IMR-90 (cell line): Measurements from ENCODE around the gene NR2F2. TPM values are rescaled to one million over a fixed set of nuclear protein-coding genes. Genes with fewer than 3 reads are reported as not detected.
A peak's percentile ranks its signal among the peaks of the same experiment; 100 is the strongest.

Experiments used
- ATAC-seq: fragments of 200-7000 bp; cut with Tn5 transposase; 2 replicates; pipeline ENCODE4 v1.9.1; 2020; ENCODE audit warnings: low read depth, mild to moderate bottlenecking, moderate library complexity
- BruUV-seq: library from RNA; stranded (reverse); fragments of 400-500 nt; replicated peaks from 2 replicates; lab custom pipeline; 2021; lab: Mats Ljungman, UMichigan
- CTCF ChIA-PET: fragments of 300-600 bp; formaldehyde crosslinking; extraction: SDS; loops from one replicate; lab custom pipeline; 2021; ENCODE audit warnings: antibody characterized with exemption; lab: Yijun Ruan, JAX
- POLR2A ChIA-PET: fragments of 300-600 bp; sonication (Branson Sonifier 250); formaldehyde crosslinking; loops from one replicate; lab custom pipeline; 2022; ENCODE audit warnings: antibody characterized with exemption; ENCODE audit not compliant: unreplicated experiment; lab: Charles Lee
- DNase-seq: peaks from one replicate; pipeline ENCODE4 v3.0.0; 2013
- H2AFZ ChIP-seq: replicated peaks from 2 replicates; pipeline ENCODE3; 2013; ENCODE audit warnings: low read length, mild to moderate bottlenecking; ENCODE audit not compliant: poor library complexity
- H2AK5ac ChIP-seq: 2 replicates; pipeline ENCODE4 v1.6.1; 2013; ENCODE audit warnings: low read depth, low read length, inconsistent platforms
- H2AK9ac ChIP-seq: replicated peaks from 2 replicates; pipeline ENCODE3; 2013; ENCODE audit warnings: mild to moderate bottlenecking, low read depth, low read length, moderate library complexity; ENCODE audit not compliant: poor library complexity
- H2BK120ac ChIP-seq: 2 replicates; pipeline ENCODE4 v1.6.1; 2013; ENCODE audit warnings: low read depth, low read length, inconsistent platforms
- H2BK15ac ChIP-seq: 3 replicates; pipeline ENCODE4 v1.6.1; 2013; ENCODE audit warnings: low read depth, low read length, inconsistent platforms
- H2BK20ac ChIP-seq: 2 replicates; pipeline ENCODE4 v1.6.1; 2013; ENCODE audit warnings: low read depth, mild to moderate bottlenecking, inconsistent platforms, low read length, moderate library complexity
- H2BK5ac ChIP-seq: 2 replicates; pipeline ENCODE4 v1.6.1; 2013; ENCODE audit warnings: mild to moderate bottlenecking, low read depth, low read length, inconsistent platforms; ENCODE audit not compliant: poor library complexity, severe bottlenecking
- H3K14ac ChIP-seq: replicated peaks from 2 replicates; pipeline ENCODE4 v1.6.1; 2013; ENCODE audit warnings: low read depth, low read length, inconsistent platforms
- H3K18ac ChIP-seq: 2 replicates; pipeline ENCODE4 v1.6.1; 2013; ENCODE audit warnings: low read depth, low read length, control low read depth
- H3K23ac ChIP-seq: 2 replicates; pipeline ENCODE4 v1.6.1; 2013; ENCODE audit warnings: low read depth, low read length, inconsistent platforms
- H3K27ac ChIP-seq: 2 replicates; pipeline ENCODE4 v1.5.1; 2013; ENCODE audit warnings: mild to moderate bottlenecking, control low read depth, low read length; ENCODE audit not compliant: insufficient read depth
- H3K27me3 ChIP-seq: 2 replicates; pipeline ENCODE4 v1.6.1; 2013; ENCODE audit warnings: low read length; ENCODE audit not compliant: control insufficient read depth, insufficient read depth
- H3K36me3 ChIP-seq: 2 replicates; pipeline ENCODE4 v1.6.1; 2013; ENCODE audit warnings: low read length, mixed read lengths; ENCODE audit not compliant: control insufficient read depth, insufficient read depth
- H3K4ac ChIP-seq: 2 replicates; pipeline ENCODE4 v1.6.1; 2013; ENCODE audit warnings: low read depth, low read length, inconsistent platforms
- H3K4me1 ChIP-seq: 2 replicates; pipeline ENCODE4 v1.6.1; 2013; ENCODE audit warnings: low read length, mixed read lengths; ENCODE audit not compliant: control insufficient read depth, insufficient read depth
- H3K4me2 ChIP-seq: 2 replicates; pipeline ENCODE4 v1.6.1; 2013; ENCODE audit warnings: low read depth, mild to moderate bottlenecking, control low read depth, low read length, moderate library complexity
- H3K4me3 ChIP-seq: 2 replicates; pipeline ENCODE4 v1.5.1; 2013; ENCODE audit warnings: low read depth, mild to moderate bottlenecking, control low read depth, low read length, moderate library complexity; ENCODE audit not compliant: insufficient read depth
- H3K56ac ChIP-seq: 2 replicates; pipeline ENCODE4 v1.6.1; 2013; ENCODE audit warnings: low read length, inconsistent platforms; ENCODE audit not compliant: insufficient read depth; ENCODE audit errors: extremely low read depth
- H3K79me1 ChIP-seq, 2 experiments: 2 replicates each; pipeline ENCODE4 v1.6.1; 2013; ENCODE audit warnings: low read length in 2 of 2, inconsistent platforms in 1 of 2, low read depth in 1 of 2
- H3K9ac ChIP-seq: 2 replicates; pipeline ENCODE4 v1.6.1; 2013; ENCODE audit warnings: low read depth, low read length, control low read depth
- H3K9me1 ChIP-seq: 2 replicates; pipeline ENCODE4 v1.6.1; 2013; ENCODE audit warnings: low read length, inconsistent platforms; ENCODE audit not compliant: insufficient read depth
- H3K9me3 ChIP-seq: 2 replicates; pipeline ENCODE4 v1.6.1; 2013; ENCODE audit warnings: low read length; ENCODE audit not compliant: control insufficient read depth, insufficient read depth
- H4K20me1 ChIP-seq: 2 replicates; pipeline ENCODE4 v1.6.1; 2013; ENCODE audit warnings: low read length, inconsistent platforms; ENCODE audit not compliant: insufficient read depth
- H4K5ac ChIP-seq: 2 replicates; pipeline ENCODE4 v1.6.1; 2013; ENCODE audit warnings: mild to moderate bottlenecking, low read depth, low read length, control low read depth
- H4K8ac ChIP-seq, 2 experiments: 2 replicates each; pipeline ENCODE4 v1.6.1; 2013; ENCODE audit warnings: low read depth in 2 of 2, low read length in 2 of 2, control low read depth in 1 of 2, inconsistent platforms in 1 of 2
- H4K91ac ChIP-seq: 2 replicates; pipeline ENCODE4 v1.6.1; 2013; ENCODE audit warnings: low read depth, low read length, inconsistent platforms; ENCODE audit not compliant: insufficient read depth
- CEBPB ChIP-seq: IDR thresholded peaks from 2 replicates; pipeline ENCODE4 v1.6.1; 2012; ENCODE audit warnings: low read depth, low read length, improper control_type of control experiment
- CHD1 ChIP-seq: IDR thresholded peaks from 2 replicates; pipeline ENCODE4 v1.6.1; 2012; ENCODE audit warnings: low read depth, low read length, improper control_type of control experiment
- CTCF ChIP-seq: conservative IDR thresholded peaks from 2 replicates; pipeline ENCODE4 v1.5.1; 2012; ENCODE audit warnings: mild to moderate bottlenecking, low read depth, low read length, improper control_type of control experiment
- ELK1 ChIP-seq: fragments of 150-350 bp; IDR thresholded peaks from 2 replicates; pipeline ENCODE4 v1.6.1; 2016; ENCODE audit warnings: low read depth, mild to moderate bottlenecking, low read length, moderate library complexity, borderline replicate concordance
- FOS ChIP-seq: fragments of 150-350 bp; IDR thresholded peaks from 2 replicates; pipeline ENCODE4 v1.6.1; 2016; ENCODE audit warnings: low read depth, low read length
- MAFK ChIP-seq: IDR thresholded peaks from 2 replicates; pipeline ENCODE4 v1.6.1; 2012; ENCODE audit warnings: low read depth, low read length, improper control_type of control experiment
- MAZ ChIP-seq: IDR thresholded peaks from 2 replicates; pipeline ENCODE4 v1.6.1; 2012; ENCODE audit warnings: low read depth, mild to moderate bottlenecking, low read length, improper control_type of control experiment, moderate library complexity, borderline replicate concordance
- MXI1 ChIP-seq: IDR thresholded peaks from 2 replicates; pipeline ENCODE4 v1.6.1; 2012; ENCODE audit warnings: low read depth, mild to moderate bottlenecking, low read length, moderate library complexity, borderline replicate concordance
- POLR2A ChIP-seq: IDR thresholded peaks from 2 replicates; pipeline ENCODE4 v1.6.1; 2012; ENCODE audit warnings: mild to moderate bottlenecking, low read depth, low read length
- RAD21 ChIP-seq: IDR thresholded peaks from 2 replicates; pipeline ENCODE4 v1.6.1; 2012; ENCODE audit warnings: low read length, improper control_type of control experiment
- RCOR1 ChIP-seq: IDR thresholded peaks from 2 replicates; pipeline ENCODE4 v1.6.1; 2012; ENCODE audit warnings: mild to moderate bottlenecking, low read length, improper control_type of control experiment; ENCODE audit not compliant: insufficient replicate concordance
- RFX5 ChIP-seq: IDR thresholded peaks from 2 replicates; pipeline ENCODE4 v1.8.0; 2012; ENCODE audit warnings: low read depth, mild to moderate bottlenecking, low read length, moderate library complexity
- SMC3 ChIP-seq: fragments of 150-350 bp; IDR thresholded peaks from 2 replicates; pipeline ENCODE4 v1.6.1; 2016; ENCODE audit warnings: low read depth, mild to moderate bottlenecking, antibody characterized with exemption, low read length, moderate library complexity
- WGBS, 2 experiments: methylation state at CpG; one replicate each; pipeline versions ENCODE4 v1.1.5 to v1.1.7; 2013; ENCODE audit warnings: missing lambda C conversion rate in 2 of 2; ENCODE audit not compliant: insufficient read length in 1 of 2; ENCODE audit errors: extremely low coverage in 2 of 2; 5-methylcytosine and 5-hydroxymethylcytosine counted together
- dilution Hi-C: fragments of 300-500 bp; cut with HindIII; formaldehyde crosslinking; loops from one replicate; pipeline ENCODE4 v1.14.3; 2018; ENCODE audit warnings: low sequenced_read_pairs; ENCODE audit not compliant: unreplicated experiment
- in situ Hi-C: fragments of 300-500 bp; cut with MboI; formaldehyde crosslinking; loops from 3 replicates; pipeline ENCODE4 v1.14.3; 2019; ENCODE audit warnings: low sequenced_read_pairs, inconsistent platforms, mixed read lengths
- intact Hi-C: fragments of 100-400 bp; cut with micrococcal nuclease; formaldehyde crosslinking; loops from 2 replicates; pipeline ENCODE4 v1.10.0; 2022
- polyA plus RNA-seq, 3 experiments: library from polyadenylated mRNA; depleted of rRNA; stranded (reverse); fragments of >200 nt; gene quantifications; 2 replicates each; pipeline ENCODE4 v1.2.3, GENCODE V29; 2012; ENCODE audit warnings: low replicate concordance in 1 of 3
- total RNA-seq: library from RNA; depleted of rRNA; stranded (reverse); fragments of >200 nt; gene quantifications from 2 replicates; pipeline ENCODE4 v1.2.3, GENCODE V29; 2012
- TF ChIP-seq, protein P1 (sequence below): fragments of 150-350 bp; IDR thresholded peaks from 2 replicates; pipeline ENCODE4 v1.6.1; 2017; ENCODE audit warnings: mild to moderate bottlenecking, antibody characterized with exemption, low read length, low read depth

Gene NR2F2
- total and polyA plus RNA-seq, 2 of the 4 experiments (the other 2 are of a cell fraction): 20.3 to 161 TPM

DNA sequence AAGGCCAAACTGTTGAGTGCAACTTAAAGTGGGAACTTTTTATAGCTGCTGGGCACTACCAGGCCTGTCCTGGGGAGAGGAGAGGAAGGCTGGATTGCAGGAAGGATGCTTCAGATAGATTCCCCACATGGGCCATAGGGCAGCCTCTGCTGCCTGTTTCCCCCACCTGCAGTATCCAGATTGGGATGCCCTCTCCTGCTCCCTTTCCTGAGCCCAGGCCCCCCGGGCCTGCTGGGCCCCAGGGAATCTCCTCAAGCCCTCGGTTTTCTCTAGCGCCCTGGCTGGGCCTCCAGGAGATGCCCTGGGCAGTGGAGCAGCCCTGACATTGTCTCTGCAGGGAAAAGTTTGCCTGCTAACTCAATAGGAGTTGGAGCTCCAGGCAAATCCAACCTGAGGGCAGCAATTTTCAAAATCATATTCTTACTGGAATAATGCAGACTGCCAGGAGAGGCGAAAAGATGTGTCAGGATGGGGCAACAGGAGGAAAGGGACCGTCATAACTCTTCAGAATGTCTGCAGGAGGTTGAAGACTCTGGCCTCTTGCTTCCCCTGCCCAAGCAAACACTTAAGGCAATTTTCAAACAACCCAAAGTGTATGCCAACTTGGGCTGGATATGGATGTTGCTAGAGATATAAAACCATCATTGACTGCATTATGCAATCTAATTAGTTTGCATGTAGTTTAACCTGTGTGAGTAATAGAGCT, 4.4 kb downstream of the NR2F2 start:
- H3K9ac ChIP-seq: peak overlapping the region; percentile 99
- intact Hi-C loops: loop anchor here (5.0 kb wide), 1 partner anchor 448 kb away; no protein-coding TSS in a partner anchor
- ATAC-seq: no peak
- no peak for TF ChIP-seq CTCF
- no peak for TF ChIP-seq CEBPB
- no peak for TF ChIP-seq RCOR1
- TF ChIP-seq FOS: no peak
- TF ChIP-seq SMC3: no peak
- no peak for TF ChIP-seq CHD1
- TF ChIP-seq, protein P1, sequence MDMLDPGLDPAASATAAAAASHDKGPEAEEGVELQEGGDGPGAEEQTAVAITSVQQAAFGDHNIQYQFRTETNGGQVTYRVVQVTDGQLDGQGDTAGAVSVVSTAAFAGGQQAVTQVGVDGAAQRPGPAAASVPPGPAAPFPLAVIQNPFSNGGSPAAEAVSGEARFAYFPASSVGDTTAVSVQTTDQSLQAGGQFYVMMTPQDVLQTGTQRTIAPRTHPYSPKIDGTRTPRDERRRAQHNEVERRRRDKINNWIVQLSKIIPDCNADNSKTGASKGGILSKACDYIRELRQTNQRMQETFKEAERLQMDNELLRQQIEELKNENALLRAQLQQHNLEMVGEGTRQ: no peak
- no peak for TF ChIP-seq MAZ
- no peak for TF ChIP-seq POLR2A
- no peak for TF ChIP-seq MAFK
- TF ChIP-seq RFX5: no peak
- TF ChIP-seq ELK1: no peak
- no peak for TF ChIP-seq RAD21
- no peak for TF ChIP-seq MXI1

More for the DNA sequence above, 4.4 kb downstream of the NR2F2 start:
- 0% methylated on average over 1 of the region's 5 CpGs; no CpG with 5 or more reads in 1 of the 2 experiments for WGBS, 2 experiments
- Histone ChIP-seq H2AK5ac (peak overlapping the region; percentile 72), H3K23ac (peak overlapping the region; percentile 57), H3K4me1 (no peaks in the 10 kb centered on the region), H3K79me1 (no peaks in the 10 kb centered on the region; a peak in 1 of 4 replicates), H4K5ac (peak overlapping the region; percentile 85), H3K36me3 (peaks cover 53% of the 10 kb centered on the region), H2BK20ac (no peak overlapping the region), H2AK9ac (peak overlapping the region; percentile 82), H3K27ac (peak overlapping the region; percentile 98), H3K56ac (peak overlapping the region; percentile 96), H3K9me3 (no peaks in the 10 kb centered on the region), H3K9me1 (no peaks in the 10 kb centered on the region), H4K91ac (peak overlapping the region; percentile 67), H2BK120ac (peak overlapping the region; percentile 74), H3K14ac (peak overlapping the region; percentile 93), H4K20me1 (peaks cover 47% of the 10 kb centered on the region), H3K4ac (peak overlapping the region; percentile 93), H2BK5ac (peak overlapping the region; percentile 94), H2AFZ (no peak overlapping the region), H3K4me2 (peak overlapping the region; percentile 99), H2BK15ac (0 out of 3 replicates have a peak overlapping the region, but pooled peaks have one; percentile 47), H3K4me3 (peak overlapping the region; percentile 84), H3K27me3 (no peaks in the 10 kb centered on the region), H3K18ac (peak overlapping the region; percentile 93), H4K8ac (peak overlapping the region; percentile 71 to 78; a peak in 3 of 4 replicates)
- POLR2A ChIA-PET: interaction anchor here (0.6 kb wide), 1 partner anchor 1066 kb away, joined by 3 read pairs; no protein-coding TSS in a partner anchor
- BruUV-seq: no TSS peak
- CTCF ChIA-PET: interaction anchor here (2.1 kb wide), 1 partner anchor 8 kb away, joined by 10 read pairs; no protein-coding TSS in a partner anchor
- in situ Hi-C loops (loop anchor here (10.0 to 25.0 kb wide), 2 partner anchors 773 to 1040 kb away; no protein-coding TSS in a partner anchor), dilution Hi-C loops (no loop called here)
- no peak for DNase-seq
